NCI-H2227 treated with DMSO at 0.1 percent for 48 hours (cell line): Measurements from ENCODE around the gene USB1.
A peak's percentile ranks its signal among the peaks of the same experiment; 100 is the strongest.
"Not testable (repeated sequence)": the region's sequence is repeated elsewhere in the genome, so short reads cannot be mapped to it uniquely, and the experiment has no call there.

Experiments used
- DNase-seq: peaks from one replicate; lab custom pipeline; 2025; lab: John Stamatoyannopoulos, UW

USB1 gene

GRCh38 chr16:57970319-57970718 is 30.9 kb upstream of the USB1 start:
- DNase-seq = no peak

- no peak for DNase-seq
These were observed 30.2 kb upstream of the USB1 start, which contains the start of gene CNGB1 for GRCh38 chr16:57970970-57971369. TSS of gene CNGB1 (minus strand) at chr16:57971128. CDS start at chr16:57967286, 3,842 bp downstream.

- DNase-seq = no peak
These were observed 29.4 kb upstream of the USB1 start for GRCh38 chr16:57971848-57972247.

GRCh38 chr16:57972306-57972705 is 28.9 kb upstream of the USB1 start:
- DNase-seq = no peak

GRCh38 chr16:57976331-57976796 is 24.8 kb upstream of the USB1 start:
- no peak for DNase-seq

- DNase-seq = no peak
These were observed 23.7 kb upstream of the USB1 start for GRCh38 chr16:57977418-57978069.

GRCh38 chr16:57978070-57978465 is 23.1 kb upstream of the USB1 start:
- not testable (repeated sequence) for DNase-seq

GRCh38 chr16:57979006-57979585 is 22.1 kb upstream of the USB1 start:
- no peak for DNase-seq

GRCh38 chr16:57981636-57982035 is 19.6 kb upstream of the USB1 start:
- DNase-seq = no peak

- DNase-seq = no peak
These were observed 18.8 kb upstream of the USB1 start for GRCh38 chr16:57982385-57982784.

- peak; percentile 74 for DNase-seq
These were observed 16.6 kb upstream of the USB1 start for GRCh38 chr16:57984443-57985203.

GRCh38 chr16:57985204-57986181 is 15.7 kb upstream of the USB1 start:
- peak; percentile 65 for DNase-seq

GRCh38 chr16:57986196-57986595 is 15.0 kb upstream of the USB1 start:
- DNase-seq = no peak

- no peak for DNase-seq
These were observed 13.6 kb upstream of the USB1 start for GRCh38 chr16:57987441-57988177.

- no peak for DNase-seq
These were observed 12.3 kb upstream of the USB1 start for GRCh38 chr16:57988929-57989328.

- DNase-seq = no peak
These were observed 9.6 kb upstream of the USB1 start for GRCh38 chr16:57991551-57992059.

- no peak for DNase-seq
These were observed 9.1 kb upstream of the USB1 start for GRCh38 chr16:57992084-57992483.

- DNase-seq = no peak
These were observed 7.8 kb upstream of the USB1 start for GRCh38 chr16:57993438-57993837.

- DNase-seq = no peak
These were observed 7.3 kb upstream of the USB1 start for GRCh38 chr16:57993897-57994296.

- no peak for DNase-seq
These were observed 6.8 kb upstream of the USB1 start for GRCh38 chr16:57994361-57994760.

GRCh38 chr16:57994778-57995177 is 6.4 kb upstream of the USB1 start:
- peak; percentile 25 for DNase-seq
